ENCODE measurements around the gene LZTS3.

GRCh38 chr20:3119044-3119443 lies 54.3 kb downstream of the LZTS3 start:
- no peak for TF ChIP-seq KDM1A (CRISPR knock-in tag; IDR thresholded peaks at IDR 0.05)
- TF ChIP-seq ARID3A (IDR thresholded peaks at IDR 0.05; ENCODE audit: low read depth, low read length), result no peak
